A673 (cell line): ENCODE data around the gene SLC12A2.

Source experiments
- EZH2 ChIP-seq: fragments of 200-600 bp; sonication (generic); IDR thresholded peaks from 2 replicates; pipeline ENCODE4 v1.6.1; 2017; ENCODE audit warnings: borderline replicate concordance, low read depth, mild to moderate bottlenecking, mixed read lengths, antibody characterized with exemption, low read length; ENCODE audit not compliant: poor library complexity, severe bottlenecking
- TF ChIP-seq, protein P1 (sequence below): fragments of 300-800, 200-600 bp; sonication (generic); conservative IDR thresholded peaks from 2 replicates; pipeline ENCODE4 v1.5.1; 2017; ENCODE audit warnings: low read depth, mild to moderate bottlenecking, antibody characterized with exemption, low read length, moderate library complexity, mixed read lengths

DNA sequence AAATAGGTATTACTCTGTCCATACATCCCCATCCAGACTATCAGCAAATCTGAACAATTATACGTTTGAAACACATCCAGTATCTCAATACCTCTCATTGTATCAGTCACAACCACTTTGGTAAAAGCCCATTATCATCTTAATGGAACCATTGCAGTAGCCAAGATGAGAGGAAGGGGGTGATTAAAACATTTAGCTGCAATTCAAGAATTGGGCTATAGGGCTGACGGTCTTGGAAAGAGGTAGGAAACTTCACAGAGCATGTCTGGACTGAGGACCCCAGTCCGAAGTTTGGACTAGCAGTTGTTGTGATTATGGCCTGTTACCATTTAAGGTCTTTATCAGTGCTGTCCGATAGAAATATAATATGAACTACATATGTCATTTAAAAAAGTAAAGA is 8.6 kb downstream of the SLC12A2 start:
- TF ChIP-seq, protein P1, sequence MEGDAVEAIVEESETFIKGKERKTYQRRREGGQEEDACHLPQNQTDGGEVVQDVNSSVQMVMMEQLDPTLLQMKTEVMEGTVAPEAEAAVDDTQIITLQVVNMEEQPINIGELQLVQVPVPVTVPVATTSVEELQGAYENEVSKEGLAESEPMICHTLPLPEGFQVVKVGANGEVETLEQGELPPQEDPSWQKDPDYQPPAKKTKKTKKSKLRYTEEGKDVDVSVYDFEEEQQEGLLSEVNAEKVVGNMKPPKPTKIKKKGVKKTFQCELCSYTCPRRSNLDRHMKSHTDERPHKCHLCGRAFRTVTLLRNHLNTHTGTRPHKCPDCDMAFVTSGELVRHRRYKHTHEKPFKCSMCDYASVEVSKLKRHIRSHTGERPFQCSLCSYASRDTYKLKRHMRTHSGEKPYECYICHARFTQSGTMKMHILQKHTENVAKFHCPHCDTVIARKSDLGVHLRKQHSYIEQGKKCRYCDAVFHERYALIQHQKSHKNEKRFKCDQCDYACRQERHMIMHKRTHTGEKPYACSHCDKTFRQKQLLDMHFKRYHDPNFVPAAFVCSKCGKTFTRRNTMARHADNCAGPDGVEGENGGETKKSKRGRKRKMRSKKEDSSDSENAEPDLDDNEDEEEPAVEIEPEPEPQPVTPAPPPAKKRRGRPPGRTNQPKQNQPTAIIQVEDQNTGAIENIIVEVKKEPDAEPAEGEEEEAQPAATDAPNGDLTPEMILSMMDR = no peak
- no peak for TF ChIP-seq EZH2
